Spleen (tissue), 11 donors: ENCODE measurements around the gene NPTX1. TPM values are rescaled to one million over a fixed set of nuclear protein-coding genes. Genes with fewer than 3 reads are reported as not detected.
A peak's percentile ranks its signal among the peaks of the same experiment; 100 is the strongest.

Source experiments
- DNase-seq: peaks from one replicate; pipeline ENCODE4 v3.0.0-alpha.2; 2020
- H3K27ac ChIP-seq, 8 donors: fragments of 200-600 bp; sonication (generic) in 7 of 8; 1 replicate in 4 of 8; 2 replicates in 4 of 8; pipeline versions ENCODE4 v1.5.0 to v1.8.0; 2016 to 2021; ENCODE audit warnings: inconsistent platforms in 4 of 8, mild to moderate bottlenecking in 4 of 8, moderate library complexity in 1 of 8
- H3K27me3 ChIP-seq, 7 donors: fragments of 200-600 bp; sonication (generic) in 6 of 7; replicated peaks in 1 of 7; 1 replicate in 4 of 7; 2 replicates in 3 of 7; pipeline versions ENCODE4 v1.5.0 to v1.8.0; 2016 to 2021; ENCODE audit warnings: inconsistent platforms in 3 of 7, mild to moderate bottlenecking in 1 of 7
- H3K36me3 ChIP-seq, 6 donors: fragments of 200-600 bp; sonication (generic) in 5 of 6; 1 replicate in 4 of 6; 2 replicates in 2 of 6; pipeline versions ENCODE4 v1.5.0 to v1.8.0; 2016 to 2021; ENCODE audit warnings: inconsistent platforms in 2 of 6
- H3K4me1 ChIP-seq, 6 donors: fragments of 200-600 bp; sonication (generic) in 5 of 6; 1 replicate in 3 of 6; 2 replicates in 3 of 6; pipeline versions ENCODE4 v1.5.0 to v1.8.0; 2016 to 2021; ENCODE audit warnings: inconsistent platforms in 3 of 6
- H3K4me3 ChIP-seq, 8 donors: fragments of 200-600 bp; sonication (generic) in 7 of 8; 1 replicate in 4 of 8; 2 replicates in 4 of 8; pipeline versions ENCODE4 v1.5.0 to v1.8.0; 2016 to 2021; ENCODE audit warnings: inconsistent platforms in 4 of 8, mild to moderate bottlenecking in 4 of 8, moderate library complexity in 2 of 8
- H3K9me3 ChIP-seq, 8 donors: fragments of 200-600 bp; sonication (generic) in 7 of 8; 1 replicate in 4 of 8; 2 replicates in 4 of 8; pipeline versions ENCODE4 v1.5.0 to v1.8.0; 2016 to 2021; ENCODE audit warnings: inconsistent platforms in 4 of 8
- POLR2A ChIP-seq, 3 donors: fragments of 450-650 bp; IDR thresholded peaks; one replicate each; pipeline ENCODE4 v1.5.1; 2017; ENCODE audit warnings: antibody characterized with exemption in 3 of 3, mild to moderate bottlenecking in 1 of 3
- POLR2AphosphoS5 ChIP-seq, 3 donors: sonication (generic); formaldehyde crosslinking; IDR thresholded peaks; one replicate each; pipeline ENCODE4 v1.5.1; 2017; ENCODE audit warnings: antibody characterized with exemption in 3 of 3
- WGBS, 5 donors: extraction: QIAGEN DNeasy Blood & Tissue Kit in 3 of 5; methylation state at CpG; one replicate each; pipeline versions ENCODE4 v1.1.5 to v1.1.7; 2013 to 2018; 5-methylcytosine and 5-hydroxymethylcytosine counted together
- intact Hi-C: fragments of 100-400 bp; cut with DNase I; formaldehyde crosslinking; loops from one replicate; pipeline ENCODE4 v1.15.0; 2023; ENCODE audit warnings: low total_unique reads
- polyA plus RNA-seq, 3 donors: library from polyadenylated mRNA; stranded (reverse); fragments of 200-250 nt; gene quantifications; one replicate each; pipeline ENCODE4 v1.2.1, GENCODE V29; 2013
- total RNA-seq, 7 donors: library from RNA; depleted of rRNA in 3 of 7; stranded (reverse); fragments of >200 nt in 3 of 7; fragmentation: NEBNext Ultra II Directional in 4 of 7; extraction: Animal tissue kit (Norgen Biotek cat#: 25700) in 4 of 7; gene quantifications; one replicate each; pipeline versions ENCODE4 v1.1.0 to v1.2.1, GENCODE V29; 2016 to 2021
- TF ChIP-seq, protein P1 (sequence below), 11 experiments: fragments of 200-600 bp in 7 of 11; fragments of 450-650 bp in 4 of 11; sonication (generic) in 4 of 11; IDR thresholded peaks in 8 of 11; conservative IDR thresholded peaks in 3 of 11; 1 replicate in 7 of 11; 2 replicates in 4 of 11; pipeline versions ENCODE4 v1.4.0 to v1.8.0; 2016 to 2021; ENCODE audit warnings: antibody characterized with exemption in 11 of 11, inconsistent platforms in 4 of 11, mild to moderate bottlenecking in 1 of 11
- donor health status: healthy with polysubstance abuse.
- donor health status: DM: no; HTN: no; CAD: no; lungs with moderate emphysema.
- donor health status: DM: no; HTN: no; CAD: no.
- donor health status: Bipolar disorder and iron deficiency.
- donor health status: healthy.
- donor health status: DM: no; HTN: no; CAD: no.
- donor health status: DM: yes; HTN: yes; CAD: no.

The NPTX1 gene
- total and polyA plus RNA-seq, 10 donors, result 0.04 to 14.0 (median 3.6) TPM

DNA sequence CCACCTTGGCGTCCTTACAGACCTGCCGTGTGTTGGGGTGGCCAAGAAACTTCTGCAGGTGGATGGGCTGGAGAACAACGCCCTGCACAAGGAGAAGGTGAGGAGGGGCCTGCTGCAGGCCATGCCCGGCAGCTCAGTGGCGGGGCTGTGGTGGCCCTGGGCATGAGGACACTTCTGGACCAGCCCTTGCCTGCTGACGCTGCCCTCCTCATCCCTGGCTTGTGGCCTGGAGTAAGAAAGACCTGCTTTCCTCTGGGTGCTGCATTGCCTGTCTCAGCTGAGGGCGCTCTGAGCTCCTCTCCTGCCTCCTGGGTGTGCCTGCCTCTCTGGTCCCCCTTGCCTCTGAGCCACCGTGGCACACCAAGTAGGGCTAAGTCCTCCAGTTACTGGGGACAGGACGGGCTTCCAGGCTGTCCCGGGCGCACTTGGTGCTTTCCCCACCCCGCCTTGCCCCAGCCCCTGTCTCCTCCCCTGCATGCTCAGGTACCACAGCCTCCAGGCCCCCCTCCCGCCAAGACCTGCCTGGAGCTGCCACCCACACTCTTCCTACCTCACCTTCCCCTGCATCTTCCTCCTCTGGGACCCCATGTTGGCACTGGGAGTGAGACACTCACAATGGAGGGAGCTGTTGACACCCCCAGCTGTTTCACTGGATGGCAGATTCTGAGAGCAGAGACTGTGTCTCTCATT lies 52.7 kb downstream of the NPTX1 start:
- intact Hi-C loops, result loop anchor here (10.0 kb wide), 1 partner anchor 151 kb away; no protein-coding TSS in a partner anchor
- WGBS, 5 donors, result 75 to 83% (median 79%) methylated on average over 8 to 13 of the region's 13 CpGs
- no peak for DNase-seq
- TF ChIP-seq POLR2AphosphoS5 (IDR thresholded peaks at IDR 0.05) (no peak), POLR2A (IDR thresholded peaks at IDR 0.05) (no peak)
- TF ChIP-seq, protein P1, sequence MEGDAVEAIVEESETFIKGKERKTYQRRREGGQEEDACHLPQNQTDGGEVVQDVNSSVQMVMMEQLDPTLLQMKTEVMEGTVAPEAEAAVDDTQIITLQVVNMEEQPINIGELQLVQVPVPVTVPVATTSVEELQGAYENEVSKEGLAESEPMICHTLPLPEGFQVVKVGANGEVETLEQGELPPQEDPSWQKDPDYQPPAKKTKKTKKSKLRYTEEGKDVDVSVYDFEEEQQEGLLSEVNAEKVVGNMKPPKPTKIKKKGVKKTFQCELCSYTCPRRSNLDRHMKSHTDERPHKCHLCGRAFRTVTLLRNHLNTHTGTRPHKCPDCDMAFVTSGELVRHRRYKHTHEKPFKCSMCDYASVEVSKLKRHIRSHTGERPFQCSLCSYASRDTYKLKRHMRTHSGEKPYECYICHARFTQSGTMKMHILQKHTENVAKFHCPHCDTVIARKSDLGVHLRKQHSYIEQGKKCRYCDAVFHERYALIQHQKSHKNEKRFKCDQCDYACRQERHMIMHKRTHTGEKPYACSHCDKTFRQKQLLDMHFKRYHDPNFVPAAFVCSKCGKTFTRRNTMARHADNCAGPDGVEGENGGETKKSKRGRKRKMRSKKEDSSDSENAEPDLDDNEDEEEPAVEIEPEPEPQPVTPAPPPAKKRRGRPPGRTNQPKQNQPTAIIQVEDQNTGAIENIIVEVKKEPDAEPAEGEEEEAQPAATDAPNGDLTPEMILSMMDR (IDR thresholded peaks at IDR 0.05 in 8 of 11, conservative IDR thresholded peaks at IDR 0.05 in 3 of 11), result no peak
- Histone ChIP-seq H3K36me3 (peaks cover 0 to 25% (median 2%) of the 10 kb centered on the region in 6 donors), H3K4me3 (no peak overlapping the region), H3K4me1 (peaks cover 7 to 51% (median 31%) of the 10 kb centered on the region in 6 donors), H3K27ac (peak overlapping the region in 6 of 8 donors; percentile 29 to 67 (median 40)), H3K27me3 (no peaks in the 10 kb centered on the region), H3K9me3 (no peaks in the 10 kb centered on the region)

DNA sequence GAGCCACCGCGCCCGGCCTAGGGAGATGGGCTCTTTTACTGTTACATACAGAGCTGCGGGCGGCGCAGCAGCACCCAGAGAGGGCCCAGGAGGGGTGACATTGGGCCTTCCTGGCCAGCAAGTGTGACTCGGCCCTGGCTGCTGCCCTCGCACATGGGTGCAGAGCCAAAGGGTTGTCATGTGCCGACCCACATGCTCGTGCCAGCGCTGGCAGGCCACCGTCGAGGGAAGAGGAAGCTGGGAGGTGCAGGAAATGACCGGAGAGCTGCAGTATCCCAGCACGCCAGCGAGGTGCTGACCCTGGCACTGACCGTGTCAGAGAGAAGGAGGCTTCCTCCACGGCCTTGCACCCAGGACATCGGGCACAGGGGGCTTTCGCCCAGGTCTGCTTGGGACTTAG lies 53.4 kb downstream of the NPTX1 start:
- Histone ChIP-seq H3K4me1 (peaks cover 7 to 54% (median 31%) of the 10 kb centered on the region in 6 donors), H3K27ac (peak overlapping the region in 6 of 8 donors; percentile 29 to 67 (median 40)), H3K36me3 (peaks cover 0 to 25% (median 7%) of the 10 kb centered on the region in 6 donors), H3K27me3 (no peaks in the 10 kb centered on the region), H3K4me3 (no peak overlapping the region), H3K9me3 (no peaks in the 10 kb centered on the region)
- TF ChIP-seq, protein P1 (IDR thresholded peaks at IDR 0.05 in 8 of 11, conservative IDR thresholded peaks at IDR 0.05 in 3 of 11), result no peak
- TF ChIP-seq POLR2A (IDR thresholded peaks at IDR 0.05) (no peak), POLR2AphosphoS5 (IDR thresholded peaks at IDR 0.05) (peak; percentile 80 to 90 (median 86))
- peak; percentile 86 for DNase-seq
- WGBS, 5 donors, result 57 to 70% (median 63%) methylated on average over 15 to 20 of the region's 20 CpGs
- intact Hi-C loops, result loop anchor here (10.0 kb wide), 1 partner anchor 152 kb away; no protein-coding TSS in a partner anchor

- H3K4me1 ChIP-seq, result peaks cover 7 to 57% (median 33%) of the 10 kb centered on the region in 6 donors
- no peaks in the 10 kb centered on the region for H3K27me3 ChIP-seq
- 86 to 94% (median 86%) methylated on average over 17 to 18 of the region's 18 CpGs for WGBS, 5 donors
- peak overlapping the region in 3 of 8 donors; percentile 32 to 67 (median 35) for H3K27ac ChIP-seq
- peak; percentile 65 for DNase-seq
- H3K36me3 ChIP-seq, result peaks cover 0 to 32% (median 12%) of the 10 kb centered on the region in 6 donors
- H3K4me3 ChIP-seq, result no peak overlapping the region
- intact Hi-C loops, result loop anchor here (10.0 kb wide), 1 partner anchor 153 kb away; no protein-coding TSS in a partner anchor
- TF ChIP-seq, protein P1 (IDR thresholded peaks at IDR 0.05 in 8 of 11, conservative IDR thresholded peaks at IDR 0.05 in 3 of 11), result no peak
- TF ChIP-seq POLR2A (IDR thresholded peaks at IDR 0.05) (no peak), POLR2AphosphoS5 (IDR thresholded peaks at IDR 0.05) (peak in 1 of 3 donors; percentile 16)
- H3K9me3 ChIP-seq, result no peaks in the 10 kb centered on the region
These were observed 54.1 kb downstream of the NPTX1 start for GRCh38 chr17:80422276-80422675.
